AG08395 (cell line): ENCODE measurements around the gene MEI1.
A peak's percentile ranks its signal among the peaks of the same experiment; 100 is the strongest.
"Not testable (repeated sequence)": the region's sequence is repeated elsewhere in the genome, so short reads cannot be mapped to it uniquely, and the experiment has no call there.

Experiments used
- DNase-seq: peaks from one replicate; pipeline ENCODE4 v3.0.0; 2012; ENCODE audit warnings: mixed read lengths, low spot score

Gene MEI1

GRCh38 chr22:41699264-41700107 is at the start of gene MEI1:
Gene MEI1, plus strand, starts transcription at chr22:41699503. Its CDS starts 36 bp downstream, at chr22:41699539.
- peak; percentile 96 for DNase-seq

- DNase-seq, result no peak
Observed at GRCh38 chr22:41650229-41650628, 49.1 kb upstream of the MEI1 start.

- DNase-seq, result no peak
Observed at GRCh38 chr22:41650821-41651220, 48.5 kb upstream of the MEI1 start.

- DNase-seq, result no peak
Observed at GRCh38 chr22:41654322-41654721, 45.0 kb upstream of the MEI1 start.

- no peak for DNase-seq
Observed at GRCh38 chr22:41656556-41656955, 42.7 kb upstream of the MEI1 start.

- no peak for DNase-seq
Observed at GRCh38 chr22:41657709-41658108, 41.6 kb upstream of the MEI1 start.

- no peak for DNase-seq
Observed at GRCh38 chr22:41658869-41659268, 40.4 kb upstream of the MEI1 start.

GRCh38 chr22:41659941-41660340 is 39.4 kb upstream of the MEI1 start:
- no peak for DNase-seq

- no peak for DNase-seq
Observed at GRCh38 chr22:41660416-41660815, 38.9 kb upstream of the MEI1 start.

- no peak for DNase-seq
Observed at GRCh38 chr22:41661088-41661487, 38.2 kb upstream of the MEI1 start.

GRCh38 chr22:41661713-41662112 is 37.6 kb upstream of the MEI1 start:
- DNase-seq, result no peak

GRCh38 chr22:41663594-41663993 is 35.7 kb upstream of the MEI1 start:
- DNase-seq, result not testable (repeated sequence)

- DNase-seq, result no peak
Observed at GRCh38 chr22:41664490-41664889, 34.8 kb upstream of the MEI1 start.

GRCh38 chr22:41664951-41665350 is 34.4 kb upstream of the MEI1 start:
- no peak for DNase-seq

GRCh38 chr22:41668971-41669911 is 30.1 kb upstream of the MEI1 start:
- DNase-seq, result peak; percentile 59

GRCh38 chr22:41672096-41672495 is 27.2 kb upstream of the MEI1 start:
- not testable (repeated sequence) for DNase-seq

GRCh38 chr22:41672780-41673509 is 26.4 kb upstream of the MEI1 start:
- peak; percentile 52 for DNase-seq

- no peak for DNase-seq
Observed at GRCh38 chr22:41674846-41675340, 24.4 kb upstream of the MEI1 start.

GRCh38 chr22:41676134-41676533 is 23.2 kb upstream of the MEI1 start:
- no peak for DNase-seq

GRCh38 chr22:41681616-41682015 is 17.7 kb upstream of the MEI1 start:
- DNase-seq, result no peak

GRCh38 chr22:41682033-41682807 is 17.1 kb upstream of the MEI1 start:
- peak; percentile 95 for DNase-seq
